ENCODE measurements around the gene OLFML2A.

OLFML2A gene

GRCh38 chr9:124812441-124812876 is 35.5 kb downstream of the OLFML2A start (continued):
- TF ChIP-seq, protein P1, sequence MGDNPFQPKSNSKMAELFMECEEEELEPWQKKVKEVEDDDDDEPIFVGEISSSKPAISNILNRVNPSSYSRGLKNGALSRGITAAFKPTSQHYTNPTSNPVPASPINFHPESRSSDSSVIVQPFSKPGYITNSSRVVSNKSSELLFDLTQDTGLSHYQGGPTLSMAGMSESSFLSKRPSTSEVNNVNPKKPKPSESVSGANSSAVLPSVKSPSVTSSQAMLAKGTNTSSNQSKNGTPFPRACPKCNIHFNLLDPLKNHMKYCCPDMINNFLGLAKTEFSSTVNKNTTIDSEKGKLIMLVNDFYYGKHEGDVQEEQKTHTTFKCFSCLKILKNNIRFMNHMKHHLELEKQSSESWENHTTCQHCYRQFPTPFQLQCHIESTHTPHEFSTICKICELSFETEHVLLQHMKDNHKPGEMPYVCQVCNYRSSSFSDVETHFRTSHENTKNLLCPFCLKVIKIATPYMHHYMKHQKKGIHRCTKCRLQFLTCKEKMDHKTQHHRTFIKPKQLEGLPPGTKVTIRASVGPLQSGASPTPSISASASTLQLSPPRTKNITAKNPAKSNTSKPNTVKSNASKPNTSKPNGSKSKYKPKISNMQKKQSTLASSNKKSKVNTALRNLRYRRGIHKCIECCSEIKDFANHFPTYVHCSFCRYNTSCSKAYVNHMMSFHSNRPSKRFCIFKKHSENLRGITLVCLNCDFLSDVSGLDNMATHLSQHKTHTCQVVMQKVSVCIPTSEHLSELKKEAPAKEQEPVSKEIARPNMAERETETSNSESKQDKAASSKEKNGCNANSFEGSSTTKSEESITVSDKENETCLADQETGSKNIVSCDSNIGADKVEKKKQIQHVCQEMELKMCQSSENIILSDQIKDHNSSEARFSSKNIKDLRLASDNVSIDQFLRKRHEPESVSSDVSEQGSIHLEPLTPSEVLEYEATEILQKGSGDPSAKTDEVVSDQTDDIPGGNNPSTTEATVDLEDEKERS (tag by site-specific recombination; IDR thresholded peaks at IDR 0.05), result no peak
- no peak for TF ChIP-seq ZBTB6 (tag by site-specific recombination; IDR thresholded peaks at IDR 0.05)
- TF ChIP-seq ZNF600 (tag by site-specific recombination; IDR thresholded peaks at IDR 0.05), result no peak
- TF ChIP-seq ZNF701 (tag by site-specific recombination; IDR thresholded peaks at IDR 0.05), result no peak
- no peak for TF ChIP-seq ZNF843 (tag by site-specific recombination; IDR thresholded peaks at IDR 0.05)
- no peak for TF ChIP-seq ZNF670 (tag by site-specific recombination; IDR thresholded peaks at IDR 0.05; ENCODE audit: low read depth)
- no peak for TF ChIP-seq ZNF133 (tag by site-specific recombination; IDR thresholded peaks at IDR 0.05)
- no peak for TF ChIP-seq HOXA7 (CRISPR knock-in tag; IDR thresholded peaks at IDR 0.05; ENCODE audit: borderline replicate concordance)
- peak; percentile 48; the same call in 1 of the 2 replicates for TF ChIP-seq ZNF335 (tag by site-specific recombination; conservative IDR thresholded peaks at IDR 0.05)
- no peak for TF ChIP-seq ZNF768 (tag by site-specific recombination; IDR thresholded peaks at IDR 0.05)
- peak; percentile 92 for TF ChIP-seq ZNF629 (tag by site-specific recombination; IDR thresholded peaks at IDR 0.05)
- TF ChIP-seq KLF1 (tag by site-specific recombination; IDR thresholded peaks at IDR 0.05), result peak; percentile 30
- no peak for TF ChIP-seq ZNF341 (tag by site-specific recombination; IDR thresholded peaks at IDR 0.05; ENCODE audit: low read depth)
- no peak for TF ChIP-seq ZNF146 (tag by site-specific recombination; IDR thresholded peaks at IDR 0.05)
- TF ChIP-seq ZNF776 (tag by site-specific recombination; IDR thresholded peaks at IDR 0.05; ENCODE audit: borderline replicate concordance), result no peak
- no peak for TF ChIP-seq KLF10 (tag by site-specific recombination; IDR thresholded peaks at IDR 0.05)
- no peak for TF ChIP-seq ZBTB20 (tag by site-specific recombination; IDR thresholded peaks at IDR 0.05)
- no peak for TF ChIP-seq ZNF10 (tag by site-specific recombination; IDR thresholded peaks at IDR 0.05)
- no peak for TF ChIP-seq ZNF530 (tag by site-specific recombination; IDR thresholded peaks at IDR 0.05; ENCODE audit: low read depth)
- no peak for TF ChIP-seq PRDM4 (tag by site-specific recombination; IDR thresholded peaks at IDR 0.05)
- no peak for TF ChIP-seq HOXC10 (CRISPR knock-in tag; IDR thresholded peaks at IDR 0.05)
- TF ChIP-seq ZSCAN30 (tag by site-specific recombination; IDR thresholded peaks at IDR 0.05), result no peak
- TF ChIP-seq ZNF132 (tag by site-specific recombination; IDR thresholded peaks at IDR 0.05; ENCODE audit: borderline replicate concordance), result no peak
- TF ChIP-seq, protein P2, sequence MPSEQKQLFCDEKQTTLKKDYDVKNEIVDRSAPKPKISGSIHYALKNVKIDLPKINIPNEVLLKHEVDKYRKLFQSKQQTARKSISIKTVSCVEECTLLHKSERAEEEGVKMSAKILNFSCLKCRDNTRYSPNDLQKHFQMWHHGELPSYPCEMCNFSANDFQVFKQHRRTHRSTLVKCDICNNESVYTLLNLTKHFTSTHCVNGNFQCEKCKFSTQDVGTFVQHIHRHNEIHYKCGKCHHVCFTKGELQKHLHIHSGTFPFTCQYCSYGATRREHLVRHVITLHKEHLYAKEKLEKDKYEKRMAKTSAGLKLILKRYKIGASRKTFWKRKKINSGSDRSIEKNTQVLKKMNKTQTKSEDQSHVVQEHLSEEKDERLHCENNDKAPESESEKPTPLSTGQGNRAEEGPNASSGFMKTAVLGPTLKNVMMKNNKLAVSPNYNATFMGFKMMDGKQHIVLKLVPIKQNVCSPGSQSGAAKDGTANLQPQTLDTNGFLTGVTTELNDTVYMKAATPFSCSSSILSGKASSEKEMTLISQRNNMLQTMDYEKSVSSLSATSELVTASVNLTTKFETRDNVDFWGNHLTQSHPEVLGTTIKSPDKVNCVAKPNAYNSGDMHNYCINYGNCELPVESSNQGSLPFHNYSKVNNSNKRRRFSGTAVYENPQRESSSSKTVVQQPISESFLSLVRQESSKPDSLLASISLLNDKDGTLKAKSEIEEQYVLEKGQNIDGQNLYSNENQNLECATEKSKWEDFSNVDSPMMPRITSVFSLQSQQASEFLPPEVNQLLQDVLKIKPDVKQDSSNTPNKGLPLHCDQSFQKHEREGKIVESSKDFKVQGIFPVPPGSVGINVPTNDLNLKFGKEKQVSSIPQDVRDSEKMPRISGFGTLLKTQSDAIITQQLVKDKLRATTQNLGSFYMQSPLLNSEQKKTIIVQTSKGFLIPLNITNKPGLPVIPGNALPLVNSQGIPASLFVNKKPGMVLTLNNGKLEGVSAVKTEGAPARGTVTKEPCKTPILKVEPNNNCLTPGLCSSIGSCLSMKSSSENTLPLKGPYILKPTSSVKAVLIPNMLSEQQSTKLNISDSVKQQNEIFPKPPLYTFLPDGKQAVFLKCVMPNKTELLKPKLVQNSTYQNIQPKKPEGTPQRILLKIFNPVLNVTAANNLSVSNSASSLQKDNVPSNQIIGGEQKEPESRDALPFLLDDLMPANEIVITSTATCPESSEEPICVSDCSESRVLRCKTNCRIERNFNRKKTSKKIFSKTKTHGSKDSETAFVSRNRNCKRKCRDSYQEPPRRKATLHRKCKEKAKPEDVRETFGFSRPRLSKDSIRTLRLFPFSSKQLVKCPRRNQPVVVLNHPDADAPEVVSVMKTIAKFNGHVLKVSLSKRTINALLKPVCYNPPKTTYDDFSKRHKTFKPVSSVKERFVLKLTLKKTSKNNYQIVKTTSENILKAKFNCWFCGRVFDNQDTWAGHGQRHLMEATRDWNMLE (tag by site-specific recombination; conservative IDR thresholded peaks at IDR 0.05; ENCODE audit: low read depth), result no peak
- no peak for TF ChIP-seq ZBTB49 (tag by site-specific recombination; IDR thresholded peaks at IDR 0.05; ENCODE audit: low read depth)
- TF ChIP-seq KLF8 (tag by site-specific recombination; IDR thresholded peaks at IDR 0.05), result peak; percentile 36; the same call in 1 of the 2 replicates
- TF ChIP-seq ZNF354C (tag by site-specific recombination; IDR thresholded peaks at IDR 0.05; ENCODE audit: borderline replicate concordance, low read depth), result no peak
- no peak for TF ChIP-seq ZBTB7A (tag by site-specific recombination; IDR thresholded peaks at IDR 0.05; ENCODE audit: low read depth)

Measured in HEK293 (cell line).